Gastrocnemius medialis (tissue), 4 donors: ENCODE data around the gene CFAP221. TPM values are rescaled to one million over a fixed set of nuclear protein-coding genes. Genes with fewer than 3 reads are reported as not detected.

Experiments
- ATAC-seq, 2 donors: fragments of 150-250 bp; one replicate each; pipeline ENCODE4 v1.9.1; 2016
- DNase-seq, 2 donors: peaks; one replicate each; pipeline ENCODE4 v3.0.0-alpha.2; 2019
- H3K27ac ChIP-seq, 4 donors: fragments of 200-600 bp; sonication (generic); 1 replicate in 1 of 4; 2 replicates in 3 of 4; pipeline ENCODE4 v1.5.1; 2016 to 2018; ENCODE audit warnings: mild to moderate bottlenecking in 2 of 4, moderate library complexity in 1 of 4
- H3K27me3 ChIP-seq, 3 donors: fragments of 200-600 bp; sonication (generic) in 2 of 3; 1 replicate in 1 of 3; 2 replicates in 2 of 3; pipeline versions ENCODE4 v1.5.1 to v1.6.0; 2016 to 2019; ENCODE audit warnings: mild to moderate bottlenecking in 1 of 3, moderate library complexity in 1 of 3
- H3K36me3 ChIP-seq, 2 donors: fragments of 200-600 bp; sonication (generic) in 1 of 2; one replicate each; pipeline ENCODE4 v1.5.1; 2017 to 2018
- H3K4me1 ChIP-seq, 2 donors: fragments of 200-600 bp; sonication (generic) in 1 of 2; one replicate each; pipeline ENCODE4 v1.5.1; 2016 to 2017; ENCODE audit warnings: mild to moderate bottlenecking in 2 of 2
- H3K4me3 ChIP-seq, 4 donors: fragments of 200-600 bp; sonication (generic) in 3 of 4; 1 replicate in 1 of 4; 2 replicates in 3 of 4; pipeline ENCODE4 v1.5.1; 2016 to 2019; ENCODE audit warnings: mild to moderate bottlenecking in 2 of 4
- H3K9me3 ChIP-seq, 3 donors: fragments of 200-600 bp; sonication (generic) in 2 of 3; 1 replicate in 1 of 3; 2 replicates in 2 of 3; pipeline ENCODE4 v1.5.1; 2016 to 2019
- POLR2A ChIP-seq, 2 donors: fragments of 450-650 bp; IDR thresholded peaks; one replicate each; pipeline ENCODE4 v1.6.1; 2017; ENCODE audit warnings: antibody characterized with exemption in 2 of 2, mild to moderate bottlenecking in 2 of 2, moderate library complexity in 2 of 2
- in situ Hi-C, 4 donors: fragments of 200-750 bp; cut with MboI; loops; one replicate each; pipeline versions ENCODE4 v1.15.0 to v1.8.0; 2017; ENCODE audit warnings: low sequenced_read_pairs in 4 of 4
- intact Hi-C: fragments of 100-400 bp; cut with DNase I; formaldehyde crosslinking; loops from one replicate; pipeline ENCODE4 v1.15.1; 2023; ENCODE audit warnings: low total_unique reads
- total RNA-seq, 4 donors: library from RNA; depleted of rRNA; stranded (reverse); fragments of >200 nt; gene quantifications; one replicate each; pipeline versions ENCODE4 v1.1.0 to v1.2.3, GENCODE V29; 2016
- TF ChIP-seq, protein P1 (sequence below), 5 experiments: fragments of 450-650 bp in 3 of 5; fragments of 200-600 bp in 2 of 5; sonication (generic) in 2 of 5; IDR thresholded peaks in 4 of 5; conservative IDR thresholded peaks in 1 of 5; 1 replicate in 4 of 5; 2 replicates in 1 of 5; pipeline ENCODE4 v1.5.1; 2016 to 2019; ENCODE audit warnings: antibody characterized with exemption in 5 of 5, mild to moderate bottlenecking in 3 of 5, moderate library complexity in 3 of 5

CFAP221 gene
- total RNA-seq, 4 donors from 2014 or later, result not detected

DNA sequence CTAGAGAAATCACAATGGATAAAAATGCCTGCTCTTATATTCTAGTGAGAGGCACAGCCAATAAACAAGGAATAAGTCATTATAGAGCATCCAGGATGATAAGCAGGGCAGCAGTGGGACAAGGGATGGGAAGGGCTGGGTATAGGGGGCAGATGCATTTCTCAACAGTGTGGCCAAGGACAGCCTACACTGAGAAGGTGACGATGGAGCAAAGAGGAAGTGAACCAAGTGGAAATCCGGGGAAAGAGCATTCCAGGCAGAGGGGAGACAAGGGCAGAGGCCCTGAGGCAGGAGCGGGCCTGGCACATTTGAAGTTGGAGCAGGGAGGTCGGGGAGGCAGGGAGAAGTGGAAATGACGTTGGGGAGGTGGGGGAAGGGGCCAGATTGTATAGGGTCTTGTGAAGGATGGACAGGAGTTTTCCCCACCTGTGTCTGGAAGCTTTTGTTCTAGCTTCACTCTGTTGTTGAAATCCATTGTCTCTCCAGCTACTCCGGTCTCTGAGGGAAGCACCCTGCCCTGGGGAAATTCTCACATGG is 152.3 kb downstream of the CFAP221 start:
- intact Hi-C loops, result no loop called here

DNA sequence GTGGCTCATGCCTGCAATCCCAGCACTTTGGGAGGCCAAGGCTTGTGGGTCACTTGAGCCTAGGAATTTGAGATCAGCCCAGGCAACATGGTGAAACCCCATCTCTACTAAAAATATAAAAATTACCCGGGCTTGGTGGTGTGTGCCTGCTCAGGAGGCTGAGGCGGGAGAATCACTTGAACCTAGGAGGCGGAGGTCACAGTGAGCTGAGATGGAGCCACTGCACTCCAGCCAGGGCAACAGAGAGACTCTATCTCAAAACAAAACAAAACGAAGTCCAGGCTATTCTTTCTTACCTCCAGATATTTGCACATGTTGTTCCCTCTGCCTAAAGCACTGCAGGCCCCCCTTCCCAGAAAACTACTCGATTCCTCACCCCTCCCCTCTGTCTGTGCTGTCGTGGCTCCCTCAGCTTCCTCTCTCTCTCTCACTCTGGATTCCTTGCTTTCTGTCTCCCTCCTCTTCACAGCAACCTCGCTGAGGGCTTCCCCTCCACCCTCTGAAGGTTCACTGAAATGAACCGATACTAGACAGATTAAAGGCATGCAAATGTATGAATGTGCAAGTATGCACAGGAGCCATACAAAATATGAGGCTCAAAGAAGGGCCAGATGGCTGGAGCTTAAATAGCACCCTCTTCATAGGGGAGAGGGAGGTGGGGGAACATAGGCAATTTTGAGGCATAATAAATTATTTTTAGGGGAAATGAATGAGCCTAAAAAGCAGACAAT is 153.2 kb downstream of the CFAP221 start:
- Histone ChIP-seq H3K36me3 (no peaks in the 10 kb centered on the region), H3K27me3 (no peaks in the 10 kb centered on the region), H3K4me1 (peaks cover 0 to 4% of the 10 kb centered on the region in 2 donors), H3K4me3 (no peak overlapping the region), H3K27ac (no peak overlapping the region), H3K9me3 (no peaks in the 10 kb centered on the region)
- ATAC-seq, result no peak
- DNase-seq, result no peak
- TF ChIP-seq, protein P1, sequence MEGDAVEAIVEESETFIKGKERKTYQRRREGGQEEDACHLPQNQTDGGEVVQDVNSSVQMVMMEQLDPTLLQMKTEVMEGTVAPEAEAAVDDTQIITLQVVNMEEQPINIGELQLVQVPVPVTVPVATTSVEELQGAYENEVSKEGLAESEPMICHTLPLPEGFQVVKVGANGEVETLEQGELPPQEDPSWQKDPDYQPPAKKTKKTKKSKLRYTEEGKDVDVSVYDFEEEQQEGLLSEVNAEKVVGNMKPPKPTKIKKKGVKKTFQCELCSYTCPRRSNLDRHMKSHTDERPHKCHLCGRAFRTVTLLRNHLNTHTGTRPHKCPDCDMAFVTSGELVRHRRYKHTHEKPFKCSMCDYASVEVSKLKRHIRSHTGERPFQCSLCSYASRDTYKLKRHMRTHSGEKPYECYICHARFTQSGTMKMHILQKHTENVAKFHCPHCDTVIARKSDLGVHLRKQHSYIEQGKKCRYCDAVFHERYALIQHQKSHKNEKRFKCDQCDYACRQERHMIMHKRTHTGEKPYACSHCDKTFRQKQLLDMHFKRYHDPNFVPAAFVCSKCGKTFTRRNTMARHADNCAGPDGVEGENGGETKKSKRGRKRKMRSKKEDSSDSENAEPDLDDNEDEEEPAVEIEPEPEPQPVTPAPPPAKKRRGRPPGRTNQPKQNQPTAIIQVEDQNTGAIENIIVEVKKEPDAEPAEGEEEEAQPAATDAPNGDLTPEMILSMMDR (IDR thresholded peaks at IDR 0.05 in 4 of 5, conservative IDR thresholded peaks at IDR 0.05 in 1 of 5), result no peak
- TF ChIP-seq POLR2A (IDR thresholded peaks at IDR 0.05), result no peak
- intact Hi-C loops, result no loop called here
- in situ Hi-C loops, result no loop called here

More for the DNA sequence above, 152.3 kb downstream of the CFAP221 start:
- TF ChIP-seq, protein P1 (IDR thresholded peaks at IDR 0.05 in 4 of 5, conservative IDR thresholded peaks at IDR 0.05 in 1 of 5), result no peak
- TF ChIP-seq POLR2A (IDR thresholded peaks at IDR 0.05), result no peak
- ATAC-seq, result no peak
- Histone ChIP-seq H3K27me3 (no peaks in the 10 kb centered on the region), H3K4me3 (no peak overlapping the region), H3K4me1 (peaks cover 0 to 4% of the 10 kb centered on the region in 2 donors), H3K9me3 (no peaks in the 10 kb centered on the region), H3K36me3 (no peaks in the 10 kb centered on the region), H3K27ac (no peak overlapping the region)
- no peak for DNase-seq
- in situ Hi-C loops, result no loop called here

DNA sequence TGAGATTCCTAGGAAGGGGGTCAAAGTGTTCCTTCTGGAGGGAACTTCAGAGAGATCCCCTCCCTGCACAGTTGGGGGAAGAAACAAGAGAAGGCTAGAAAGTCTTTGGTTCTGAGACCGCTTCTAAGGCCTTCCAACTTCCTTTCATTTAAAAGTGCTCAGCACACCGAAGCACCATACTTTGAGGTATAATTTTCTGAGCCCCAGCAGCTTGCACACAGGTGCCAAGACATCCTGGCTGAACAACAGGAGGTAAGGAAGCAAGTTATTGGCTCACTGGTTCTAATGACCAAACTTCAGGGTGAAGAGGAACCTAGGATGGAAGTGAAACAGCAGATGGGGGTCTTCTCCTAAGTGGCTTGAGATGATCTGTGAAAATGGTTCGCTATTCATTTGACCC is 154.0 kb downstream of the CFAP221 start:
- ATAC-seq, result no peak
- intact Hi-C loops, result no loop called here
- Histone ChIP-seq H3K27ac (no peak overlapping the region), H3K36me3 (no peaks in the 10 kb centered on the region), H3K4me1 (peaks cover 0 to 4% of the 10 kb centered on the region in 2 donors), H3K9me3 (no peaks in the 10 kb centered on the region), H3K4me3 (no peak overlapping the region), H3K27me3 (no peaks in the 10 kb centered on the region)
- no peak for TF ChIP-seq POLR2A (IDR thresholded peaks at IDR 0.05)
- TF ChIP-seq, protein P1 (IDR thresholded peaks at IDR 0.05 in 4 of 5, conservative IDR thresholded peaks at IDR 0.05 in 1 of 5), result no peak
- no peak for DNase-seq
- in situ Hi-C loops, result no loop called here

DNA sequence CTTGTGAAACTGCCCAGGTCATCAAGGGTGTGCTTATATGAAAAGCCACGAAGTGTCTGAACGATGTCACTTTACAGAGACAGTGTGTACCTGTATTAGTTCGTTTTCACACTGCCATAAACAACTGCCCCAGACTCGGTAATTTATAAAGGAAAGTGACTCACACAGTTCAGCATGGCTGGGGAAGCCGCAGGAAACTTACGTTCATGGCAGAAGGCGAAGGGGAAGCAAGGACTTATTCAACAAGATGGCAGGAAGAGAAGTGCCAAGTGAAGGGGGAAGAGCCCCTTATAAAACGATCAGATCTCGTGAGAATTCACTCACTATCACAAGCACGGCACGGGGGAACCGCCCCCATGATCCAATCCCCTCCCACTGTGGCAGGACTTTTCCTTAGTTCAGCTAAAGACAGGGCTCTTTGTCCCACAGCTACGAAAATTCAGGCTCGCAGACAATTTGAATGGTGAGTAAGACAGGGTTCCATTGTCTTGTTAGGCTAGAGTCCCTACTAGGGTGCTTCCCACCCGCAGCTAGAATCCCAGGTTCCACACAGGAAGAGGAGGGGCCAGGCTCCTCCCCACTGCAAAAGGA is 154.9 kb downstream of the CFAP221 start:
- Histone ChIP-seq H3K4me1 (peaks cover 0 to 4% of the 10 kb centered on the region in 2 donors), H3K36me3 (no peaks in the 10 kb centered on the region), H3K27ac (no peak overlapping the region), H3K27me3 (no peaks in the 10 kb centered on the region), H3K9me3 (no peaks in the 10 kb centered on the region), H3K4me3 (no peak overlapping the region)
- intact Hi-C loops (no loop called here), in situ Hi-C loops (no loop called here)
- ATAC-seq, result peak in 1 of 2 donors; percentile 47
- DNase-seq, result no peak
- no peak for TF ChIP-seq POLR2A (IDR thresholded peaks at IDR 0.05)
- TF ChIP-seq, protein P1 (IDR thresholded peaks at IDR 0.05 in 4 of 5, conservative IDR thresholded peaks at IDR 0.05 in 1 of 5), result no peak
